Kidney (tissue), 14 donors: ENCODE measurements around the gene SIRT4. TPM values are rescaled to one million over a fixed set of nuclear protein-coding genes. Genes with fewer than 3 reads are reported as not detected.
A peak's percentile ranks its signal among the peaks of the same experiment; 100 is the strongest.

Experiments
- DNase-seq, 5 donors: peaks; one replicate each; pipeline ENCODE4 v3.0.0-alpha.2; 2013 to 2020
- FAIRE-seq: peaks from 2 replicates; lab custom pipeline; 2012; peaks lifted over from hg19 to GRCh38; lab: Jason Lieb, UNC
- H3K27ac ChIP-seq, 2 donors: one replicate each; pipeline ENCODE4 v1.7.0; 2013; ENCODE audit warnings: low read depth in 2 of 2, low read length in 2 of 2, inconsistent platforms in 1 of 2
- H3K27me3 ChIP-seq: one replicate; pipeline ENCODE4 v1.7.1; 2013; ENCODE audit warnings: low read length, inconsistent platforms; ENCODE audit not compliant: control insufficient read depth, insufficient read depth
- H3K36me3 ChIP-seq, 3 donors: one replicate each; pipeline versions ENCODE4 v1.7.0 to v1.7.1; 2013; ENCODE audit warnings: low read length in 3 of 3, control low read depth in 1 of 3, inconsistent platforms in 1 of 3; ENCODE audit not compliant: insufficient read depth in 3 of 3, control insufficient read depth in 2 of 3
- H3K4me1 ChIP-seq, 3 donors: one replicate each; pipeline versions ENCODE4 v1.7.0 to v1.7.1; 2013; ENCODE audit warnings: low read length in 3 of 3, inconsistent platforms in 1 of 3, low read depth in 1 of 3; ENCODE audit not compliant: control insufficient read depth in 2 of 3, insufficient read depth in 2 of 3
- H3K4me3 ChIP-seq, 3 donors: one replicate each; pipeline versions ENCODE4 v1.7.0 to v1.8.1; 2013; ENCODE audit warnings: low read length in 3 of 3, control low read depth in 1 of 3, inconsistent platforms in 1 of 3
- H3K9ac ChIP-seq, 3 donors: one replicate each; pipeline versions ENCODE4 v1.7.0 to v1.7.1; 2013; ENCODE audit warnings: low read length in 3 of 3, control low read depth in 1 of 3, inconsistent platforms in 1 of 3
- H3K9me3 ChIP-seq, 3 donors: one replicate each; pipeline versions ENCODE4 v1.7.0 to v1.7.1; 2013; ENCODE audit warnings: low read length in 3 of 3, control low read depth in 1 of 3, inconsistent platforms in 1 of 3; ENCODE audit not compliant: control insufficient read depth in 2 of 3, insufficient read depth in 1 of 3
- intact Hi-C: fragments of 100-400 bp; cut with DNase I; formaldehyde crosslinking; loops from one replicate; pipeline ENCODE4 v1.11.1; 2022
- polyA plus RNA-seq: library from polyadenylated mRNA; stranded (reverse); fragments of 350-450 nt; fragmentation: Illumina TruSeq; extraction: RNeasy Lipid Tissue Mini Kit (QIAGEN cat#74804); gene quantifications from one replicate; pipeline ENCODE4 v1.2.3, GENCODE V29; 2014; ENCODE audit warnings: low read depth, low replicate concordance; ENCODE audit not compliant: insufficient read depth
- total RNA-seq: library from RNA; stranded (reverse); fragmentation: NEBNext Ultra II Directional; extraction: Animal tissue kit (Norgen Biotek cat#: 25700); gene quantifications from one replicate; pipeline ENCODE4 v1.2.1, GENCODE V29; 2021
- TF ChIP-seq, protein P1 (sequence below): IDR thresholded peaks from 3 replicates; pipeline ENCODE4 v1.5.1; 2012; ENCODE audit warnings: mild to moderate bottlenecking, moderate library complexity, borderline replicate concordance; ENCODE audit not compliant: insufficient read depth; ENCODE audit errors: extremely low read depth
- donor health status: control.
- donor health status: control.
- donor health status: control.
- donor health status: control.
- donor health status: control.
- donor health status: DM: yes; HTN: yes; CAD: no.
- donor health status: Normal renal cell carcinoma (clear cell type).

The SIRT4 gene
- total and polyA plus RNA-seq, 2 donors from 2014 or later = 1.5 to 8.1 TPM

DNA sequence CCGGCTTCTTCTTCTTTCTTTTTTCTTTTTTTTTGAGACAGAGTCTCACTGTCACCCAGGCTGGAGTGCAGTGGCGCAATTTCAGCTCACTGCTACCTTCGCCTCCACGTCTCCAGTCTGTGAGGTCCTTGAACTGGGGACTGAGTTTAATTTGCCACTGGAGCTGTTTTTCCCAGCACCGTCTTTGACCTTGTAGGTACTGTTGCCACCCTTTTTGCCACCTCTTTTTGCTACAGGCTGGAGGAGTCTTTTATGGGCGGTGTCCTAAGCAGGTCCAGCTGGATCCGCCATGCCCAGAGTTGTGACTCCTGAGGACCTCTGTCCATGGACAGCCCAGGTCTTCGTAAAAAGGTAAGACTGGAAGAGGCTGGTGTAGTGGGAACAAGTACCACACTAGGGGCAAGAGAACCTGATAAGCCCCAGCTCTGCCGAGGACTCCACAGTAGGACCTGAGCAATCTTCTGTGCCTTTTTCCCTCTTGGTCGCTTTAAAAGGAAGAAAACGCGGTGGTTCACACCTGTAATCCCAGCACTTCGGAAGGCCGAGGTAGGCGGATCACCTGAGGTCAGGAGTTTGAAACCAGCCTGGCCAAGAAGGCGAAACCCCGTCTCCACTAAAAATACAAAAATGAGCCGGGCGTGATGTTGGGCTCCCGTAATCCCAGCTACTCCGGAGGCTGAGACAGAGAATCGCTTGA, 11.4 kb upstream of the SIRT4 start:
- TF ChIP-seq, protein P1, sequence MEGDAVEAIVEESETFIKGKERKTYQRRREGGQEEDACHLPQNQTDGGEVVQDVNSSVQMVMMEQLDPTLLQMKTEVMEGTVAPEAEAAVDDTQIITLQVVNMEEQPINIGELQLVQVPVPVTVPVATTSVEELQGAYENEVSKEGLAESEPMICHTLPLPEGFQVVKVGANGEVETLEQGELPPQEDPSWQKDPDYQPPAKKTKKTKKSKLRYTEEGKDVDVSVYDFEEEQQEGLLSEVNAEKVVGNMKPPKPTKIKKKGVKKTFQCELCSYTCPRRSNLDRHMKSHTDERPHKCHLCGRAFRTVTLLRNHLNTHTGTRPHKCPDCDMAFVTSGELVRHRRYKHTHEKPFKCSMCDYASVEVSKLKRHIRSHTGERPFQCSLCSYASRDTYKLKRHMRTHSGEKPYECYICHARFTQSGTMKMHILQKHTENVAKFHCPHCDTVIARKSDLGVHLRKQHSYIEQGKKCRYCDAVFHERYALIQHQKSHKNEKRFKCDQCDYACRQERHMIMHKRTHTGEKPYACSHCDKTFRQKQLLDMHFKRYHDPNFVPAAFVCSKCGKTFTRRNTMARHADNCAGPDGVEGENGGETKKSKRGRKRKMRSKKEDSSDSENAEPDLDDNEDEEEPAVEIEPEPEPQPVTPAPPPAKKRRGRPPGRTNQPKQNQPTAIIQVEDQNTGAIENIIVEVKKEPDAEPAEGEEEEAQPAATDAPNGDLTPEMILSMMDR = no peak
- FAIRE-seq (no peak), DNase-seq (peak in 4 of 5 donors; percentile 38 to 66 (median 56))
- H3K4me3 ChIP-seq = peak overlapping the region; percentile 9 to 77 (median 58)
- intact Hi-C loops = no loop called here
- H3K9ac ChIP-seq = peak overlapping the region; percentile 7 to 98 (median 65)
- no peaks in the 10 kb centered on the region for H3K36me3 ChIP-seq
- H3K4me1 ChIP-seq = peaks cover 0 to 7% (median 2%) of the 10 kb centered on the region in 3 donors
- no peaks in the 10 kb centered on the region for H3K27me3 ChIP-seq
- H3K27ac ChIP-seq = peak overlapping the region; percentile 100
- no peaks in the 10 kb centered on the region for H3K9me3 ChIP-seq

DNA sequence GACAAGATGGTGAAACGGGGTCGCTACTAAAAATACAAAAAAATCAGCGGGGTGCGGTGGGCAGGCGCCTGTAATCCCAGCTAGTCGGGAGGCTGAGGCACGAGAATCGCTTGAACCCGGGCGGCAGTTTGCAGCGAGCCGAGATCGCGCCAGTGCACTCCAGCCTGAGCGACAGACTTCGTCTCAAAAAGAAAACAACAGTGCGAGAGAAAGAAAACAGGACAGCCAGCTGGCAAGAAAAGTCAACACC, 9.8 kb upstream of the SIRT4 start:
- DNase-seq = no peak
- Histone ChIP-seq H3K9me3 (no peaks in the 10 kb centered on the region), H3K36me3 (no peaks in the 10 kb centered on the region), H3K27ac (peak overlapping the region; percentile 100), H3K4me3 (peak overlapping the region; percentile 77 to 86 (median 82)), H3K27me3 (no peaks in the 10 kb centered on the region), H3K9ac (peak overlapping the region; percentile 76 to 98 (median 96)), H3K4me1 (peaks cover 0 to 7% (median 2%) of the 10 kb centered on the region in 3 donors)
- no peak for FAIRE-seq
- intact Hi-C loops = no loop called here
- TF ChIP-seq, protein P1 = no peak

DNA sequence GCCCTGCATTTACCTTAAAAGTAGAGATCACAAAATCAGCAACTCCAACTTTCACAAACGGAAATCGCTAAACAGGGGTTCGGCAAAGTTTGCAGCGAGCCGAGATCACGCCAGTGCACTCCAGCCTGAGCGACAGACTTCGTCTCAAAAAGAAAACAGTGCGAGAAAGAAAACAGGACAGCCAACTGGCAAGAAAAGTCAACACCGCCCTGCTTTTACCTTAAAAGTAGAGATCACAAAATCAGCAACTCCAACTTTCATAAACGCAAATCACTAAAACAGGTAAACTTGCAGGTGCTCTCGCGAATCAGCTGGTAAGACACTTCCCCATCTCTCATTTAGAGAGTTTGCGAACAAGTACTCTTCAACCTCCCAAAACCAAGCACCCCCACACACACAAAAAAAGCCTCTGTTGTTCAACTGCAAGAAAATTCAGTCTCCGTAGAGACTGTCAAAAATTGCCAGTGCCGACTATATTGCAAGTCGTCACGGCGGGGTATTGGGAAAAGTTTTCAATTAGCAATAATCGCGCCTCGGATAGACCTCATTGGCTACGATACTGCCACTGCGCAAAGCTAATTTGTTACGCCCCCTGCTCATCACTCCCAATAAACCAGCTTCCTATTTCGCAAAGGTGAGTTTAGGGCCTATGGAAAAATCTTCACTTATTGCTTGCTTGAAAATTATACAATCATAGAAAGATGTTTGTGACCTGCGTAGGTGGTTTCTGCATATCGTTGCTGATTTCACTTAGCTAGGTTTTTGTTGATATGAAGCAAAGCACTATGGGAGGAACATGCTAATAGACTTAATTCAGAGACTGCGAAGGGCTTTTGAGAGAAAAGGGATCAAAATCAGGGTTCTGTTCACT, 9.2 kb upstream of the SIRT4 start, which contains the start of gene RNU4-1:
Gene RNU4-1, minus strand, starts transcription at position 577 of the 871 bp plus-strand sequence.
- H3K4me3 ChIP-seq = peak within 1 kb of the TSS; percentile 77 to 86 (median 82)
- H3K9ac ChIP-seq = peak within 1 kb of the TSS; percentile 76 to 98 (median 96)
- FAIRE-seq (peak; percentile 80), DNase-seq (peak in 4 of 5 donors; percentile 85 to 96 (median 92))
- no peaks in the 10 kb centered on the region for H3K9me3 ChIP-seq
- no peaks in the 10 kb centered on the region for H3K27me3 ChIP-seq
- peaks cover 0 to 7% (median 2%) of the 10 kb centered on the region in 3 donors for H3K4me1 ChIP-seq
- H3K27ac ChIP-seq = peak within 1 kb of the TSS; percentile 100
- intact Hi-C loops = no loop called here
- no peaks in the 10 kb centered on the region for H3K36me3 ChIP-seq
- TF ChIP-seq, protein P1 = no peak
